ENCODE measurements around the gene LYPD3. TPM values are rescaled to one million over a fixed set of nuclear protein-coding genes. Genes with fewer than 3 reads are reported as not detected.

Gene LYPD3
- total RNA-seq, 1 experiment from 2014 or later: 0.05 TPM

DNA sequence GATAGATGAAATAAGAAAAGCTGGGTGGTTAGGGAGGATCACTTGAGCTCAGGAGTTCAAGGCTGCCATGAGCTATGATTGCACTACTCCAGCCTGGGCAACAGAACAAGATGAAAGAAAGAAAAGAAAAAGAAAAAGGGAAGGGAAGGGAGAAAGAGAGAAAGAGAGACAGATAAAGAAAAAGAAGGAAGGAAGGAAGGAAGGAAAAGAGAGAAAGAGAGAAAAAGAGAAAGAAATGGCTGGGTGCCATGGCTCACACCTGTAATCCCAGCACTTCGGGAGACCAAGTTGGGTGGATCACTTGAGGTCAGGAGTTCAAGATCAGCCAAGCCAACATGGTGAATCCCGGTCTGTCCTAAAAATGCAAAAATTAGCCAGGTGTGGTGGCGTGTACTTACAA lies 29.6 kb downstream of the LYPD3 start:
- no peak for DNase-seq (ENCODE audit: low spot score)

DNA sequence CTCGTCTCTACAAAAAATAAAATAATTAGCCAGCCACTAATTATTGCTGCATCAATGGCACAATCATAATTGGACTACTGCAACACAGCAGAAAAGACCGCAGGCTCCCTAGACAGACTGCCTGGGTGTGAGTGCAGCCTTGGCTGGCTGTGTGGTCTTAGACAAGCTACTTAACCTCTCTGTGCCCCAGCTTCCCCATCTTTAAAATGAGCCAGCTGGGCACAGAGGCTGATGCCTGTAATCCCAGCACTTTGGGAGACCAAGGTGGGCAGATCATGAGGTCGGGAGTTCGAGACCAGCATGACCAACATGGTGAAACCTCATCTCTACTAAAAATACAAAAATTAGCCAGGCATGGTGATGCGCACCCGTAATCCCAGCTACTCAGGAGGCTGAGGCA lies 31.7 kb downstream of the LYPD3 start:
- DNase-seq (ENCODE audit: low spot score): no peak

DNA sequence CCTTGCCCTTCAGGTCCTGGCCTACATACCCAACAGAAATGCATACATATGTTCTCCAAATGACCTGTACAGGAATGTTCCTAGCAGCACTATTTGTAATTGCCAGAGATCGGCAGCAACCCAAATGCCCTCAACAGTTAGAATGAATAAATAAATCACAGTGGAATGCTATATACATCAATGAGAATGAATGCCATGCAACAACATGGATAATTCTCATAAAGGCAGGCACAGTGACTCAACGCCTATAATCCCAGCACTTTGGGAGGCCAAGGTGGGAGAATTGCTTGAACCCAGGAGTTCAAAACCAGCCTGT lies 32.1 kb downstream of the LYPD3 start:
- no peak for DNase-seq (ENCODE audit: low spot score)

DNA sequence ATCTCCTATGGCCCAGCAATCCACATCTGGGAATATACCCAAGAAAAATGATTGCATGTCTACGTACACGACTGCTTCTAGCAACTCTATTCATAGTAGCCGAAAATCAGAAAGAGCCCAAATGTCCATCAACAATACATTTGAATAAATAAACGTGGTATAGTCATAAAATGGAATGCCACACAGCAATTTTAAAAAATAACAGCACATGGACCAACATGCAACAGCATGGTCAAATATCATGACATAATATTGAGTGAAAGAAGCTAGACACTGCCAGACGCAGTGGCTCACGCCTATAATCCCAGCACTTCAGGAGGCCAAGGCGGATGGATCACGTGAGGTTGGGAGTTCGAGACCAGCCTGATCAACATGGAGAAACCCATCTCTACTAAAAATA lies 34.4 kb downstream of the LYPD3 start:
- no peak for DNase-seq (ENCODE audit: low spot score)

DNA sequence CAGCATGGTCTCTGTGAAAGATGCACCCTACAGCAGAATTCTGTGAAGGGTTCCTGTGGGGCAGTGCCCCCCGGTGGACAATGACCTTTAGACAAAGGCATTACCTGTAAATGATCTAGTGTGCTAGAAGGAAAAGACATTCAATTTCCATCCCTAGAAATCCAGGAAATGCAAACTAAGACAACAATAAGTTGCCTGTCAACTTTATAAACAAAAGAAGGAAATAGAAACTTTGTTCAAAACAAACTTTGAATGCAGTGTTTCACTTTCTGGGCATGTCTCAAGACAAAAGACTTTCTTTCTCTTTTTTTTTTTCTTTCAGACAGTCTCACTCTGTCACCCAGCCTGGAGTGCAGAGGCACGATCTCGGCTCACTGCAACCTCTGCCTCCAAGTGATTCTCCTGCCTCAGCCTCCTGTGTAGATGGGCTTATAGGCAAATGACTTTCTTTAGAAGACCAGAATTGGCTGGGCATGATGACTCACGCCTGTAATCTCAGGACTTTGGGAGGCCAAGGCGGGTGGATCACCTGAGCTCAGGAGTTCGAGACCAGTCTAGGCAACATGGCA lies 35.2 kb downstream of the LYPD3 start:
- DNase-seq (ENCODE audit: low spot score): peak; percentile 47

DNA sequence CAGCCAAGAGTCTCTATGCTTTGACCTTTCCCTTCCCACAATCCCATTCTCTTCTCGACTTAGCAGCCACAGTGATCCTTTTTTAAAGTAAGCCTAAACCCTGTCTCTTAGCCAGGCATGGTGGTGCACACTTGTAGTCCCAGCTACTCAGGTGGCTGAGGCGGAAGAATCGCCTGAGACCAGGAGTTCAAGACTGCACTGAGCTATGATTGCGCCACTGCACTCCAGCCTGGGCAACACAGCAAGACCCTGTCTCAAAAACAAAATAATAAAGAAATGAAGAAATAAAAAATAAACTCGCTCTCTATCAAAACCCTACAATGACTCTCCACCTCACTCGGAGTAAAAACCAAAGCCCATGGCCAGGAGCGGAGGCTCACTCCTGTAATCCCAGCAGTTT lies 36.0 kb downstream of the LYPD3 start:
- DNase-seq (ENCODE audit: low spot score): no peak

DNA sequence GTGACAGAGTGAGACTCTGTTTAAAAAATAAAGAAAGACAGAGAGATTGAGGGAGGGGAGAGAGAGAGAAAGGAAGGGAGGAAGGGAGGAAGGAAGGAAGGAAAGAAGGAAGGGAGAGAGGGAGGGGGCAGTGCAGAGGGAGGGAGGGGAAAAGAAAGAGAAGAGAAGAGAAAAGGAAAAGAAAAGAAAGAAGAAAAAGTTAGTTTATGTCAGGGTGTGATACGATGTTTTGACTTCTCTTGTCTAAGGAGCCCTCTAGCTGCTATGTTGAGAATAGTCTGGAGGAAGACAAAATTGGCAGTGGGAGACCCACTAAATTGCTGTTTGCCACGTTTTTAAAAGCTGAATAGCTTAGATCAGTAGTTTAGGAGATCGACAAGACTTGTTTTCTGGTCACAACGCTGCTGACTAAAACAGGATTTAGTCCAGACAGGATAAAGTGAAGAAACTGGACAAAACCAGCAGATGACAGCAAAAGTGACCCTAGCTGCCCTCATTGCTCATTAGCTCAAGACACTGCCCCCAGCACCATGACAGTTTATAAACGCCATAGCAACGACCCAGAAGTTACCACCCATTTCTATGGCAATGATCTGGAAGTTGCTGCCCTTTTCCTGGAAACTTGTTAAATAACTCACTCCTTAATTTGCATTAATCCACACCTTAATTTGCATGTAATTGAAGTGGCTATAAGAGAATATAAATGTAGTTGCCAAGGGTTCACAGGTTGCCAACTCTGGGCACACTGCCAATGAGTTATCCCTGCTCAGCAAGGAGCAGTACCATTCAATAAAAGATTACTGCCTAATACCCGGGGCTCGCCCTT lies 39.6 kb downstream of the LYPD3 start:
- peak; percentile 74 for DNase-seq (ENCODE audit: low spot score)

DNA sequence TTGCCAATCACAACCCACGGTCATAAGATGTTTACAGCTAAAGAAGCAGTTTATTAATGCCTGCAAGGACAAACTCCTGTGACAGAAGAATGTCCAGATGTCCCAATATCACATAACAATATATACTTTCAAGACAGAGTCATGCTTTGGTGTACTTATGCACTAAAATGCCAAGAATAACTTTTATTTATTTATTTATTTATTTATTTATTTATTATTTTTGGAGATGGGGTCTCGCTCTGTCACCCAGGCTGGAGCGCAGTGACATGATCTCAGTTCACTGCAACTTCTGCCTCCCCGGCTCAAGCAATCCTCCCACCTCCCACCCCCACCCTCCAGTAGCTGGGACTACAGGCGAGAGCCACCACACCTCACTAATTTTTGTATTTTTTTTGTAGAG lies 41.6 kb downstream of the LYPD3 start:
- DNase-seq (ENCODE audit: low spot score): no peak

DNA sequence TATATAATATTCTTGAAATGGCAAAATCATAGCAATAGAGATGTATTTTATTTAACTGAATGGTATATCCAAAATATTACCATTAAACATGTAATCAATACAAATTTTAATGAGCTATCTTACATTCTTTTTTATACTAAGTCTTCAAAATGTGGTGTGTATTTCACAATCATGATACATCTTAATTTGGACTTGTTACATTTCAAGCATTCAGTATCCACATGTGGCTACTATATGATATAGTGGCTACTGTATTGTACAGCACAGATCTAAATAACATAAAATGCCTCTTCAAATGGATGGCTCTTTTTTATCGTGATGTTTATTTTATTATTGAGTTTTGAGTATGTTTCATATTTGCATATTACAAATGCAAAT lies 42.7 kb downstream of the LYPD3 start:
- DNase-seq (ENCODE audit: low spot score): no peak

DNA sequence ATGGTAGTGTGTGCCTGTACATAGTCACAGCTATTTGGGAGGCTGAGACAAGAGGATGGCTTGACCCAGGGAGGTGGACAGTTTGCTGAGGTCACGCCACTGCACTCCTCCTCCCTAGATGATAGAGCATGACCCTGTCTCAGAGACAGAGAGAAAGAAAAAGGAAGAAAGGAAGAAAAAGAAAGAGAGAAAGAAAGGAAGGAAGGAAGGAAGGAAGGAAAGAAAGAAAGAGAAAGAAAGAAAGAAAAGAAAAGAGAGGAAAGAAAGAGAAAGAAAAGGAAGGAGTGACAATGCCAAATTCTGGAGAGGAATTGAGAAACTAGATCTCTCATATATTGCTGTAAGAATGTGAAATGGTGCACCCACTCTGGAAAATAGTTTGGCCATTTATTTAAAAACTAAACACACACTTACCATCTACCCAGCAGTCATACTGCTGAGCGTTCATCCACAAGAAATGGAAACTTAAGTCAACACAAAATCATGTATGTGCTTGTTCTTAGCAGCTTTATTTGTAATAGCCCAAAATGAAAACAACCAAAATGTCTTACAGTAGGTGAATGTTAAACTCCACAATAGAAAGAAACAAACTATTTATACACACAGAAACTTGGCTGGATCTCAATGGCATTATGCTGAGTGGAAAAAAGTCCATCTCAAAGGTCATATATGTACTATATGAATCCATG lies 43.3 kb downstream of the LYPD3 start:
- no peak for DNase-seq (ENCODE audit: low spot score)

DNA sequence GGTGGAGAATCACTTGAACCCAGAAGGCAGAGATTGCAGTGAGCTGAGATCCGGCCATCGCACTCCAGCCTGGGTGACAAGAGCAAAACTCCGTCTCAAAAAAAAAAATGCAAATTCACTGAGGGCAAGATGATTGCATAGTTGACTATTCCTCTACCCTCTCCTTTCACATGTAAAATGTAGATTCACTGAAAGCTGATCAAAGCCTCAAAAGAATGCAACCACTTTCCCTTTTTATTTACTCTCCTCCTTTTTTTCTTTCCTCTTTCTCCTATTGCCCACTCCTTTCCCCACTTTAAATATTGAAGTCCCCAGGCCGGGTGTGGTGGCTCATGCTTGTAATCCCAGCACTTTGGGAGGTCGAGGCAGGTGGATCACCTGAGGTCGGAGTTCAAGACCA lies 44.5 kb downstream of the LYPD3 start:
- DNase-seq (ENCODE audit: low spot score): no peak

DNA sequence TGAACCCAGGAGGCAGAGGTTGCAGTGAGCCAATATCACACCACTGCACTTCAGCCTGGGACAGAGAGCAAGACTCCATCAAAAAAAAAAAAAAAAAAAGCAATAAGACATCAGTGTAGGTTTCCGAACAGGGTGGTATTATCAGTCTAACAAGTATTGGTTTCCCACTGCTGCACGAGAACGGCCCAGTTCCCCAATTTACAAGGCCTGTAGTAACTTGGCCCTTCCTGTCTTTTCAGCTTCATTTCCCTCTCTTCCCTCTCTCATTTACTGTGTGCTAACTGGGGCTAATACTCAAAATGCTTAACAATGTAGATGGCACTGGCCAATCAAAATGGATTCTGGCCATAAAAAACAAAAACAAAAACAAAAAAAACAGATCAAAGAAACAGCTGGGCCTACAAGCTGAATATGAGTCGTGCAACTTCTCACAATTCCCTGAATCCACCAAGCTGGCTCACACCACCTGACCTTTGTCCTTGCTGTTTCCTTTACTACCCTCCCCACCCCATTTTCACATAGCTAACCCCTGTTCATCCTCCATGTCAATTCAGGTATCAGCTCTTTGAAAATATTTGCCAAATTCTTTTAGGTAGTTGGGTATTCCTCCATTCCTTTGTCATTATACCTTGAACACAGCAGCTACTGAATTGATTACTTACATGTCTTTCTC lies 48.3 kb downstream of the LYPD3 start:
- no peak for DNase-seq (ENCODE audit: low spot score)

DNA sequence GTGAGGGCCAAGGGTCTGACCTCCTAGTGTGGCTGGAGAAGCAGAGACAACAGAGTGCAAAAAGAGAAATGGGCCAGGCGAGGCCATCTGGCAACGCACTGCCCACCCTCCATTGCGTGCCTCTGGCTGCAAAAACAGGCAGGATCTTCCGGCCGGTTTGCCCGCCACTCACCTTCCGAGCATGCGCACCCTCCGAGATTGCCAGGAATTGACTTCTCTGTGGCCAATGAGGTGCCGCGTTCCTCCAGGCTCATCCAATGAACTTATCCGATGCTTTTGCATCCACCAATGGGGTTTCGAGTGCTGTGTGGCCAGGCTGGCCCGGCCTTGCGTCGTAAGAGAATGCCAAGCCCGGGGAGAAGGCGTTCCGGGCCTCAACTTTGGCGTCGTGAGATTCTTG lies 50.9 kb downstream of the LYPD3 start, which contains the start of gene TEX101:
TEX101 (plus strand) TSS at position 337 of the 400 bp plus-strand sequence. CDS start 1,030 bp downstream, outside the sequence.
- DNase-seq (ENCODE audit: low spot score): no peak

DNA sequence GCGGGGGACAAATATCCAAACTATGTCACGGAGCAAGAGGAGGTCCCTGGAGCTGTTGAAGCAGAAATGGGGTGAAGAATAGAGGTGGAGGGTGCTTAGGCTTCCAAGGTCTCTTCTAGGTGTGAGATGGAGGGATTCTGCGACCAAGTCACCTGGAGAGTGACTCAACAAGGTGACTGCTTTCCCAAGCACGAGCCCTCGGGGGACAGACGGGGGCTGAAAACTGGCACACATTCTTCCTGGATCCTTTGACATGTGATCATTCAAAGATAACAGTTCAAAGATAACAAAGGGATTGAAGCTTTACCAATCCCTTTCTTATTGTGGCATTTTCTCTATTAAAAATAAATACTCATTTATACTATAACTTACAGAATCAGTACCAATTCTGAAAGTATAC lies 53.0 kb downstream of the LYPD3 start:
- no peak for DNase-seq (ENCODE audit: low spot score)

Other genes with a start within 250 kb of the LYPD3 start
- gene PSG9, start 196.1 kb downstream of the LYPD3 start, total RNA-seq (2014; rRNA removed; shearing (Covaris generic)): not detected in 2 replicates
- gene CD177, start 111.9 kb downstream of the LYPD3 start, total RNA-seq (2014; rRNA removed; shearing (Covaris generic)): not detected in 2 replicates
- gene TEX101, start 50.7 kb downstream of the LYPD3 start, total RNA-seq (2014; rRNA removed; shearing (Covaris generic)): not detected in 2 replicates
- 45.7 and 52.4 TPM in 2 replicates for gene PHLDB3, start 39.1 kb upstream of the LYPD3 start, total RNA-seq (2014; rRNA removed; shearing (Covaris generic))
- gene ETHE1, start 61.6 kb upstream of the LYPD3 start, total RNA-seq (2014; rRNA removed; shearing (Covaris generic)): 179 and 190 TPM in 2 replicates
- gene ZNF575, start 67.6 kb upstream of the LYPD3 start, total RNA-seq (2014; rRNA removed; shearing (Covaris generic)): 0.08 TPM in 2 replicates
- 59.7 and 60.1 TPM in 2 replicates for gene XRCC1, start 109.9 kb upstream of the LYPD3 start, total RNA-seq (2014; rRNA removed; shearing (Covaris generic))
- 0.03 TPM in 1 of 2 replicates, not detected in the other for gene PINLYP, start 110.2 kb upstream of the LYPD3 start, total RNA-seq (2014; rRNA removed; shearing (Covaris generic))
- 23.0 and 26.0 TPM in 2 replicates for gene IRGQ, start 130.5 kb upstream of the LYPD3 start, total RNA-seq (2014; rRNA removed; shearing (Covaris generic))
- gene ZNF576, start 131.0 kb upstream of the LYPD3 start, total RNA-seq (2014; rRNA removed; shearing (Covaris generic)): 29.6 and 41.8 TPM in 2 replicates
- gene SRRM5, start 146.5 kb upstream of the LYPD3 start, total RNA-seq (2014; rRNA removed; shearing (Covaris generic)): 0.50 and 0.74 TPM in 2 replicates
- gene ZNF428, start 154.0 kb upstream of the LYPD3 start, total RNA-seq (2014; rRNA removed; shearing (Covaris generic)): 92.9 and 100 TPM in 2 replicates
- gene CADM4, start 174.2 kb upstream of the LYPD3 start, total RNA-seq (2014; rRNA removed; shearing (Covaris generic)): 2.7 and 6.4 TPM in 2 replicates
- gene PLAUR, start 204.6 kb upstream of the LYPD3 start, total RNA-seq (2014; rRNA removed; shearing (Covaris generic)): 174 and 190 TPM in 2 replicates